ENCODE measurements around the gene ARFGAP3. TPM values are rescaled to one million over a fixed set of nuclear protein-coding genes. Genes with fewer than 3 reads are reported as not detected.

The ARFGAP3 gene
- total RNA-seq, 1 experiment from 2014 or later: 45.1 TPM

Small RNA genes lying within 50 kb of the gene (small RNA-seq; reads per million reads assigned to genes)
- gene RF00019: 0 reads per million in 2 experiments

Other genes with a start within 250 kb of the ARFGAP3 start
- gene POLDIP3, start 242.4 kb downstream of the ARFGAP3 start, total RNA-seq (2014; rRNA removed; shearing (Covaris generic)): 31.2 and 37.8 TPM in 2 replicates
- 0.56 TPM in 1 of 2 replicates, not detected in the other for gene ATP5MGL, start 216.7 kb downstream of the ARFGAP3 start, total RNA-seq (2014; rRNA removed; shearing (Covaris generic))
- gene CYB5R3, start 207.9 kb downstream of the ARFGAP3 start, total RNA-seq (2014; rRNA removed; shearing (Covaris generic)): 77.0 and 84.2 TPM in 2 replicates
- 0.16 TPM in 1 of 2 replicates, not detected in the other for gene A4GALT, start 136.4 kb downstream of the ARFGAP3 start, total RNA-seq (2014; rRNA removed; shearing (Covaris generic))
- gene PACSIN2, start 157.9 kb upstream of the ARFGAP3 start, total RNA-seq (2014; rRNA removed; shearing (Covaris generic)): 197 and 210 TPM in 2 replicates
- gene TTLL1, start 232.1 kb upstream of the ARFGAP3 start, total RNA-seq (2014; rRNA removed; shearing (Covaris generic)): 5.8 and 6.2 TPM in 2 replicates

Measured in SK-MEL-5 (cell line).